ENCODE data around the gene PTPRG. TPM values are rescaled to one million over a fixed set of nuclear protein-coding genes. Genes with fewer than 3 reads are reported as not detected.

The PTPRG gene
- polyA plus RNA-seq, 1 donor (not counting 4 experiments of a cell fraction or from before 2014, with no cell fraction given), result 12.1 TPM

- H4K20me1 ChIP-seq (ENCODE audit: control insufficient read depth, extremely low read depth, insufficient read depth, low read length), result no peaks in the 10 kb centered on the region
- no peak overlapping the region for H3K27ac ChIP-seq (ENCODE audit: control insufficient read depth, insufficient read depth, low read length)
- FAIRE-seq (peak; percentile 85), DNase-seq (ENCODE audit: low read depth, low spot score) (peak; percentile 26)
- H2AFZ ChIP-seq (ENCODE audit: control insufficient read depth, low read length), result no peak overlapping the region
- H3K27me3 ChIP-seq (ENCODE audit: control insufficient read depth, extremely low read depth, insufficient read depth, low read length), result no peaks in the 10 kb centered on the region
- dilution Hi-C loops (cut with MboI; ENCODE audit: extremely low pct_ligation_motif_present, low sequenced_read_pairs), result no loop called here
- H3K4me3 ChIP-seq (ENCODE audit: control insufficient read depth in 2 of 3, extremely low read depth in 1 of 3, insufficient read depth in 2 of 3, low read depth in 1 of 3, low read length in 3 of 3), result no peak overlapping the region
- H3K36me3 ChIP-seq (ENCODE audit: control insufficient read depth in 2 of 2, extremely low read depth in 1 of 2, insufficient read depth in 2 of 2, low read length in 2 of 2), result no peaks in the 10 kb centered on the region
- TF ChIP-seq CTCF (optimal IDR thresholded peaks at IDR 0.05 in 1 of 3, IDR thresholded peaks at IDR 0.05 in 1 of 3, conservative IDR thresholded peaks at IDR 0.05 in 1 of 3; ENCODE audit: extremely low read depth in 1 of 3, insufficient read depth in 2 of 3, low read length in 3 of 3) (no peak), EZH2 (IDR thresholded peaks at IDR 0.05; ENCODE audit: low read length) (no peak)
- H3K9me3 ChIP-seq (ENCODE audit: control insufficient read depth, low read depth, low read length), result no peaks in the 10 kb centered on the region
- H3K9me1 ChIP-seq (ENCODE audit: control insufficient read depth, extremely low read depth, insufficient read depth, low read length), result peaks cover 2% of the 10 kb centered on the region
- peak overlapping the region; percentile 15 for H3K4me2 ChIP-seq (ENCODE audit: control insufficient read depth, extremely low read depth, insufficient read depth, low read depth, low read length)
- H3K4me1 ChIP-seq (ENCODE audit: control insufficient read depth, extremely low read depth, insufficient read depth, low read length), result peaks cover 34% of the 10 kb centered on the region
- H3K79me2 ChIP-seq (ENCODE audit: control insufficient read depth, insufficient read depth, low read length), result peaks cover 6% of the 10 kb centered on the region
- no peak overlapping the region for H3K9ac ChIP-seq (ENCODE audit: control insufficient read depth, extremely low read depth, insufficient read depth, low read length)
These were observed 141.1 kb downstream of the PTPRG start for GRCh38 chr3:61702453-61702852.

- Histone ChIP-seq H3K9ac (ENCODE audit: control insufficient read depth, extremely low read depth, insufficient read depth, low read length) (no peak overlapping the region), H4K20me1 (ENCODE audit: control insufficient read depth, extremely low read depth, insufficient read depth, low read length) (no peaks in the 10 kb centered on the region), H3K9me1 (ENCODE audit: control insufficient read depth, extremely low read depth, insufficient read depth, low read length) (peaks cover 2% of the 10 kb centered on the region), H2AFZ (ENCODE audit: control insufficient read depth, low read length) (no peak overlapping the region), H3K36me3 (ENCODE audit: control insufficient read depth in 2 of 2, extremely low read depth in 1 of 2, insufficient read depth in 2 of 2, low read length in 2 of 2) (no peaks in the 10 kb centered on the region), H3K4me1 (ENCODE audit: control insufficient read depth, extremely low read depth, insufficient read depth, low read length) (peaks cover 32% of the 10 kb centered on the region), H3K79me2 (ENCODE audit: control insufficient read depth, insufficient read depth, low read length) (peaks cover 9% of the 10 kb centered on the region), H3K9me3 (ENCODE audit: control insufficient read depth, low read depth, low read length) (no peaks in the 10 kb centered on the region), H3K4me2 (ENCODE audit: control insufficient read depth, extremely low read depth, insufficient read depth, low read depth, low read length) (no peak overlapping the region), H3K27ac (ENCODE audit: control insufficient read depth, insufficient read depth, low read length) (no peak overlapping the region), H3K27me3 (ENCODE audit: control insufficient read depth, extremely low read depth, insufficient read depth, low read length) (no peaks in the 10 kb centered on the region), H3K4me3 (ENCODE audit: control insufficient read depth in 2 of 3, extremely low read depth in 1 of 3, insufficient read depth in 2 of 3, low read depth in 1 of 3, low read length in 3 of 3) (no peak overlapping the region)
- FAIRE-seq (no peak), DNase-seq (ENCODE audit: low read depth, low spot score) (no peak)
- TF ChIP-seq EZH2 (IDR thresholded peaks at IDR 0.05; ENCODE audit: low read length), result no peak
- TF ChIP-seq CTCF (optimal IDR thresholded peaks at IDR 0.05 in 1 of 3, IDR thresholded peaks at IDR 0.05 in 1 of 3, conservative IDR thresholded peaks at IDR 0.05 in 1 of 3; ENCODE audit: extremely low read depth in 1 of 3, insufficient read depth in 2 of 3, low read length in 3 of 3), result no peak
- dilution Hi-C loops (cut with MboI; ENCODE audit: extremely low pct_ligation_motif_present, low sequenced_read_pairs), result no loop called here
These were observed 143.4 kb downstream of the PTPRG start for GRCh38 chr3:61704807-61705206.

Measured in keratinocyte (primary cell).